ENCODE results near the gene PITPNB. TPM values are rescaled to one million over a fixed set of nuclear protein-coding genes. Genes with fewer than 3 reads are reported as not detected.

Gene PITPNB
- total RNA-seq, 1 donor from 2014 or later, result 78.7 TPM

DNA sequence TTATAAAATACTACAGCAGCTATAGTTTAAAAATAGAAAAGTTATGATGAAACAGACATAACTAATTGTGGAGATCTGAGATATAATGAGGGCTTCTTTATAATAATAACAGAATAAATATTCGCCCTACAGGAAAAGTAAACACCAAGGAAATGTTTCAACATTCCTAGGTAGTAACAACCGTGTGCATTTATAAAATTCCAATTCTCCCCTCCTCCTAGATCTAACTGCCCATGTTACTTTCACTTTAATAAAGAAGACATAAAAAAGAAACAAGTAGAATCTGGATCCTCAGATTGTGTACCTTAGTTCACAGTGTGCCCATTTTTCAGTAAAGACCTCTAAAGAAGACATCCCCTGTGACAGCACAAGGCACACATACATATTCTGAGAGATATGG lies 59.7 kb downstream of the PITPNB start:
- Mint-ChIP-seq H3K27me3 (ENCODE audit: low read depth) (no peaks in the 10 kb centered on the region), H3K4me1 (ENCODE audit: low read depth) (peaks cover 55% of the 10 kb centered on the region), H3K36me3 (ENCODE audit: low read depth) (peaks cover 28% of the 10 kb centered on the region), H3K4me3 (ENCODE audit: unreplicated experiment) (peak overlapping the region; percentile 27), H3K27ac (ENCODE audit: unreplicated experiment) (peak overlapping the region; percentile 84), H3K9me3 (ENCODE audit: low read depth) (no peaks in the 10 kb centered on the region)
- no peak for DNase-seq (ENCODE audit: low spot score)
- TF ChIP-seq, protein P1, sequence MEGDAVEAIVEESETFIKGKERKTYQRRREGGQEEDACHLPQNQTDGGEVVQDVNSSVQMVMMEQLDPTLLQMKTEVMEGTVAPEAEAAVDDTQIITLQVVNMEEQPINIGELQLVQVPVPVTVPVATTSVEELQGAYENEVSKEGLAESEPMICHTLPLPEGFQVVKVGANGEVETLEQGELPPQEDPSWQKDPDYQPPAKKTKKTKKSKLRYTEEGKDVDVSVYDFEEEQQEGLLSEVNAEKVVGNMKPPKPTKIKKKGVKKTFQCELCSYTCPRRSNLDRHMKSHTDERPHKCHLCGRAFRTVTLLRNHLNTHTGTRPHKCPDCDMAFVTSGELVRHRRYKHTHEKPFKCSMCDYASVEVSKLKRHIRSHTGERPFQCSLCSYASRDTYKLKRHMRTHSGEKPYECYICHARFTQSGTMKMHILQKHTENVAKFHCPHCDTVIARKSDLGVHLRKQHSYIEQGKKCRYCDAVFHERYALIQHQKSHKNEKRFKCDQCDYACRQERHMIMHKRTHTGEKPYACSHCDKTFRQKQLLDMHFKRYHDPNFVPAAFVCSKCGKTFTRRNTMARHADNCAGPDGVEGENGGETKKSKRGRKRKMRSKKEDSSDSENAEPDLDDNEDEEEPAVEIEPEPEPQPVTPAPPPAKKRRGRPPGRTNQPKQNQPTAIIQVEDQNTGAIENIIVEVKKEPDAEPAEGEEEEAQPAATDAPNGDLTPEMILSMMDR (IDR thresholded peaks at IDR 0.05), result no peak

DNA sequence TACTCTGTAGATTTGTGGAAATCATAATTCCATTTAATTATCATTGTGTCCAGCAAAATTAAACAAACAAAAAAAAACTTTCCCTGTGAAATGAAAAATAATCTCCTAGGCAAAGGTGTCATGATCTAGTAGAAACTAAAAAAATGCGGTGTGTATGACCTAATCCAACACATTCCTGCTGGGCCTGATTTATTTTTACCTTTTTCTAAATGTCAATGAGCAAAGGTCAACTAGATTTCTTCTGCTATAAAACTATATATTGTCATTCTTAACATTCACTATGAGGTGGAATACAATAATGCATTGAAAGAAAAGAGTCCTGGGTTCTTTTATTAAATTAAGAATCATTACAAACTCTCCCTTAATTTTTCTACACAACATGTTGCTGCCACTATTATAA lies 60.4 kb downstream of the PITPNB start:
- no peak overlapping the region for H3K4me3 Mint-ChIP-seq (ENCODE audit: unreplicated experiment)
- no peaks in the 10 kb centered on the region for H3K27me3 Mint-ChIP-seq (ENCODE audit: low read depth)
- no peak for DNase-seq (ENCODE audit: low spot score)
- peak overlapping the region; percentile 68 for H3K27ac Mint-ChIP-seq (ENCODE audit: unreplicated experiment)
- peaks cover 28% of the 10 kb centered on the region for H3K36me3 Mint-ChIP-seq (ENCODE audit: low read depth)
- TF ChIP-seq, protein P1 (IDR thresholded peaks at IDR 0.05), result no peak
- H3K4me1 Mint-ChIP-seq (ENCODE audit: low read depth), result peaks cover 52% of the 10 kb centered on the region
- H3K9me3 Mint-ChIP-seq (ENCODE audit: low read depth), result no peaks in the 10 kb centered on the region

DNA sequence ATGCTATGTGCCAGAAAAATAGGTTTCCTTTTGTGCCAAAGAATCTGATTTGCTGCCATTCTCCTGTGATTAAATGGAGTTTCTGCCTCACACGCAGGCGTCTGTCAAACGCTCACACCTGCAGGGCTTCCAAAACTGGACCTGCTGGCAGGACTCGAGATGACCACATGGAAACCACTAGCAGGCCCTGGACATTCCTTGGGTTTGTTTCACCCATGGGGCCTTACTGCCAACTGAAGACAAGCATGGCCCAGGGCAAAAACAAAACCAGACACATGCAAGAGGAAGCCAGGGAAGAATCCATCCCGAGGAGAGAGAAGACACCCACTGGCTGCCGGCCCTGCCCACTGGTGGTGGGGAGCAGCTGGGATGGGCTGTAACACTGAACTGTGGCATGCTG lies 61.6 kb downstream of the PITPNB start:
- no peak for DNase-seq (ENCODE audit: low spot score)
- H3K36me3 Mint-ChIP-seq (ENCODE audit: low read depth), result peaks cover 32% of the 10 kb centered on the region
- H3K27me3 Mint-ChIP-seq (ENCODE audit: low read depth), result no peaks in the 10 kb centered on the region
- TF ChIP-seq, protein P1 (IDR thresholded peaks at IDR 0.05), result no peak
- H3K9me3 Mint-ChIP-seq (ENCODE audit: low read depth), result no peaks in the 10 kb centered on the region
- H3K27ac Mint-ChIP-seq (ENCODE audit: unreplicated experiment), result peak overlapping the region; percentile 41
- H3K4me3 Mint-ChIP-seq (ENCODE audit: unreplicated experiment), result no peak overlapping the region
- peaks cover 50% of the 10 kb centered on the region for H3K4me1 Mint-ChIP-seq (ENCODE audit: low read depth)

DNA sequence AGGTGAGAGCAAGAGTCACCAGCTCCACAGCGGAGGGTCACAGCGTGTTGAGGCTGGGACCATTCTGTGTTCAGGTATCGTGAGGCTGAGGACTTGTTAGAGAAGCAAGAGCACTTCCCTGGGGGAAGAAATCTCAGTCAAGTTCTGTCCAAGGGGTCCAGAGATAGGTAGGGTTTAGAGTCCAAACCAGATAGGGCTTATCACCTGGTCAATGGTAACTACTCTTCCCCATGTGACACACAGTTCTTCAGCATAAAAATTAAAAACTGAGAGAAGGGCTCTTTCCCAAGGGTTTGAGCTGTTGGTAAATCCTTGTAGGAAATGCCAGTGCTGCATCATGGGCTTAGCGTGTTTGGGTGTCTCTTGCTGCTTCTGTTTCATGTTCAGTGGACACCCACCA lies 62.7 kb downstream of the PITPNB start:
- H3K27ac Mint-ChIP-seq (ENCODE audit: unreplicated experiment), result no peak overlapping the region

DNA sequence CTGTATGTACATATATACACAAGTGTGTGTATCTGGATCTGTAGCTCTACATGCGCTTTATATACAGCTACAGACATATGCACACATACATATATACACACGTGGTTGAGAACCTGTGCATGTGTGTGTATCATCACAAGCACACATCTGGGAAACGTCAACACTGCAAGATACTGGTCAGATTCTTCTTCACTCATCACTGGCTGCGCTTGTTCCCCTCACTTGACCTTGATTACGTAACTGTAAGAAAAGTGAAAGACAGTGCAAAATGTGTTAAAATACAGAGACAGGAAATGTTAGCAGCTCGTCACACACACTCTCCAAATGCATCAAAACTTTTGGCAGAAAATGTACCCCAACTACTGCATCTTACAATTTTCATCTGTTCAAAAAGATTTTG lies 65.6 kb downstream of the PITPNB start:
- DNase-seq (ENCODE audit: low spot score), result no peak
- Mint-ChIP-seq H3K27me3 (ENCODE audit: low read depth) (no peaks in the 10 kb centered on the region), H3K27ac (ENCODE audit: unreplicated experiment) (peak overlapping the region; percentile 15), H3K9me3 (ENCODE audit: low read depth) (no peaks in the 10 kb centered on the region), H3K4me1 (ENCODE audit: low read depth) (peaks cover 65% of the 10 kb centered on the region), H3K4me3 (ENCODE audit: unreplicated experiment) (no peak overlapping the region), H3K36me3 (ENCODE audit: low read depth) (peaks cover 33% of the 10 kb centered on the region)
- TF ChIP-seq, protein P1 (IDR thresholded peaks at IDR 0.05), result no peak

More for the DNA sequence above, 62.7 kb downstream of the PITPNB start:
- Mint-ChIP-seq H3K9me3 (ENCODE audit: low read depth) (no peaks in the 10 kb centered on the region), H3K4me1 (ENCODE audit: low read depth) (peaks cover 59% of the 10 kb centered on the region), H3K4me3 (ENCODE audit: unreplicated experiment) (no peak overlapping the region), H3K27me3 (ENCODE audit: low read depth) (no peaks in the 10 kb centered on the region), H3K36me3 (ENCODE audit: low read depth) (peaks cover 34% of the 10 kb centered on the region)
- TF ChIP-seq, protein P1 (IDR thresholded peaks at IDR 0.05), result no peak
- DNase-seq (ENCODE audit: low spot score), result no peak

All from chondrocyte (in vitro differentiated cells).